Stimulated activated CD4-positive, alpha-beta T cell treated with anti-CD3 and anti-CD28 coated beads, Interleukin-15, amount 100 ng/mL, for 24 hours (primary cell): ENCODE data around the gene SERPINB7.
"Not testable (repeated sequence)": the region's sequence is repeated elsewhere in the genome, so short reads cannot be mapped to it uniquely, and the experiment has no call there.

Experiments
- DNase-seq: peaks from one replicate; pipeline ENCODE4 v3.0.0-alpha.2; 2020

Gene SERPINB7, protein sequence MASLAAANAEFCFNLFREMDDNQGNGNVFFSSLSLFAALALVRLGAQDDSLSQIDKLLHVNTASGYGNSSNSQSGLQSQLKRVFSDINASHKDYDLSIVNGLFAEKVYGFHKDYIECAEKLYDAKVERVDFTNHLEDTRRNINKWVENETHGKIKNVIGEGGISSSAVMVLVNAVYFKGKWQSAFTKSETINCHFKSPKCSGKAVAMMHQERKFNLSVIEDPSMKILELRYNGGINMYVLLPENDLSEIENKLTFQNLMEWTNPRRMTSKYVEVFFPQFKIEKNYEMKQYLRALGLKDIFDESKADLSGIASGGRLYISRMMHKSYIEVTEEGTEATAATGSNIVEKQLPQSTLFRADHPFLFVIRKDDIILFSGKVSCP

DNA sequence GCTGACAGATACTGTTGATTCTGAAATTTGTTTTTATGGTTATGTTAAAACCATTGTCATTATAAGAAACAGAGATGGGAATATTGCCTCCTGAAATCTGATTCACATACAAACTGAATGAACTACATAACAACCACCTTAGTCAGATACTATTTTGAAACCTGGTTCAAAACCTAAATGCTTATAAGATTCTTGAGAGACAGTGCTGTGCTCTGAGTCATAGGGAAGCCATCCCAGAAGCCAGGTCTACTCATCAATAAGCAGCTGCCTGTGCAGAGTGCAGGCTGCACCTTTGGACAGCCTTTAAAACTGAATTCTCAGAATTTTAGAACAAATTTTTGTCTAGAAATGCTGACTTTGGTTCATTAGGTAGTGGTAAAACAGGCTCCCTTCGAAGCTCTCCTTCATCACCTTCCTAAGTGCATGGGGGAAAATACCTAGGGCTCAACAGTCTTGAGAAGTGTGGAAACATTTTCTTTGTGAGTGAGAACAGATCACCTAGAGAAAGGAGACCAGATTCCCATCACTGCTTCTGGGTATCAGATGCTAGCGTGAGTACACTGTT, at the start of gene SERPINB7:
Gene SERPINB7, plus strand, starts transcription at position 253 of the 565 bp plus-strand sequence. CDS start 6,955 bp downstream, outside the sequence.
- DNase-seq, result no peak

- DNase-seq, result no peak
Measured at GRCh38 chr18:63725682-63726480, 49.3 kb upstream of the SERPINB7 start.

GRCh38 chr18:63730773-63731172, 44.4 kb upstream of the SERPINB7 start:
- no peak for DNase-seq

DNA sequence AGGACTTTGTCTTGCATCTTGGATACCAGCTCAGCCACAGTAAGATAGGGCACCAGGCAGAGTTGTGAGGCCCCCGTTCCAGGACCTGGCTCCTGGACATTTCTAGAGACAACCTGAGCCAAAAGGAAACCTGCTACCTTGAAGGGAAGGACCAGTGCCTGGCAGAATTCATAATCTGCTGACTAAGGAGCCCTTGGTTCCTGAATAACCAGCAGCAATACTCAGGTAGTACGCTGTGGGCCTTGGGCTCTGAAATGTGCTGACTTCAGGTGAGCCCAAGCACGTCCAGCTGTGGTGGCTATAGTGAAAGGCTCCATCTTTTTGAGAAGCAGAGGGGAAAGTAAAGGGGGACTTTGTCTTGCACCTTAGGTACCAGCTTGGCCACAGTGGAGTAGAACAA, 44.0 kb upstream of the SERPINB7 start:
- no peak for DNase-seq

DNA sequence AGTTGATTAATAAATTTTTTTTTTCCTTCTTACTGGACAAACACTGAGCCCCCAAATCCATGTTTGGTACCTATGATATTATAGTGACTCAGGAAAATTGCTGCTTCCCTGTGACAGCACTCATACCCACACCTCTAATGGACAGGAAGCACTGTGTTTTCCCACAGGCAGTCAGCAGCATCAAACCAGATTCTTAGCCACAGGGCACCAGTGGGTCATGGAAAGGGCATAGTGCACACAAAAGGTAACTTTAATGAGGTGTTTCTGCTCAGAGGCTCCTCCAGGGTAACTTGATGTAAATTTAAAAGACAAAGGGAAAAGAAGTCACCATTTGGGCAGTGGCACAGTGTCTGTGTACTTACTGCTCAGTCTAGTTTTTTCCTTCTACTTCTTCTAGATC, 38.3 kb upstream of the SERPINB7 start:
- no peak for DNase-seq

GRCh38 chr18:63741769-63742168, 33.4 kb upstream of the SERPINB7 start:
- DNase-seq, result no peak

- DNase-seq, result no peak
Measured at GRCh38 chr18:63747006-63747405, 28.2 kb upstream of the SERPINB7 start.

DNA sequence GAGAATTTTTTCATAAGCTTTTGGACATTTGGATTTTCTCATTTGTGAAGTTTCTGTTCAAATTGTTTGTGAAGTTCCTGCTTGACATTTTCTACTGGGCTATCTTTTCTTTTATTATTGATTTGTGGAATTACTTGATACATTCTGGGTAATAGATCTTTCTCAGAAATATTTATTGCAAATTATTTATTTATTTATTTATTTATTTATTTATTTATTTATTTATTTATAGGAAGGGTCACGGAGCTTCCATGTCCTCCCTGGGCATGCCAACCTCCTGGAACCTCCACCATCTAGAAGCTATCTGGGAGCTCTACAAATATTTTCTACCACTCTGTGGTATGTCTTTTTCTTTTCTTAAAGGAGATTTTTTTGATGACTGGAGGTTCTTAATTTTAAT, 25.7 kb upstream of the SERPINB7 start:
- no peak for DNase-seq

DNA sequence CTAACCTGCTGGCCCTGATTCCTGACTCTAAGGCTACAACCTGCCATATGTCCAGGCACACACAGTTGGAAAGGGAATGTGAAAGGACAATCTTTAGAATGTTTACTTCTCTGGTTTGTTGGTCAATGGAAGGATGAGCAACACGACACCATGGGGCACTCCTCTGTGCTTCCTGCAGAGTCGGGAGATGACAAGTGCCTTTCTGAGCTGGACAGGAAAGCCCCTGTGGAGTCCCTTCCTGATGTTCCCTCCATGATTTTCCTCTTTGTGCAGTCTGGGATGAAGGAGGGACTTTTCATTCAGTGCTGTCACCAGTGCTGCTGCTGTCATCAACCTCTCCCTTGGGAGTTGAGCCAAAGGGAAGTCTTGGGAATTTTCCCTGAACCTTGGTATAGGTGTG, 22.6 kb upstream of the SERPINB7 start:
- DNase-seq, result no peak

DNA sequence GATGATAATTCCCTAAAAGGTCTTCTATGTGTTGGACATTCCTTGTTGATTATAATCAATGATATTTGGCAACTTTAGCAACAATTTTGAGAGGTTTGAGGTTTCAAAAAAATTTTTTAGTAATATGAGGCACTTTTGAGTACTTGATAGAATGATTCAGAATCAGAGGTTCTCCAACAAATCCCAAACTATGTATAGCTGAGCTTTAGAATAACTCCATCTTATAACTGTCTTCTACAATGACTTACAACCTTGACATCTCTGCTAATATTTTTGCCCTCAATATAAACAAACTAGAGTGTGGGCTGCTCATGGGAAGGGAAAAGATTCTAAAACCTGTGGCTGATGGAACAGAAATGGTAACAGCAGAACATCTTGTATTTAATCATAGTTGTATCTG, 21.5 kb upstream of the SERPINB7 start:
- no peak for DNase-seq

DNA sequence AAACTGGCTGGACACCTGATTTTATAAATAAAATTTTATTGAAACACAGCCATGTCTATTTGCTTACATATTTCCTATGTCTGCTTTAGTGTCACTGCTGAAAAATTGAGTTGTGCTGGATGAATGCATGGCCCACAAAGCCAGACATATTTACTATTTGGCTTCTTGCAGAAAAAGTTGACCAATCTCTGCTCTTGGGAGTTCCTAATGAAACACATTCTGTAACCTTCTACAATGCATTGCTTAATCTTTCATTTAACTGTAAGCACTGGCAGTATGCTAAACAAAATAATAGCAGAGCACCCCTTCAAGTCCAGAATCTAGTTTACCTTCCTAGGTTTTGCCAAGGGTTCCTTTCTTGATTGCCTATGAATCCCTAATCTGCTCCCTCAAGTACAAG, 17.7 kb upstream of the SERPINB7 start:
- no peak for DNase-seq

DNA sequence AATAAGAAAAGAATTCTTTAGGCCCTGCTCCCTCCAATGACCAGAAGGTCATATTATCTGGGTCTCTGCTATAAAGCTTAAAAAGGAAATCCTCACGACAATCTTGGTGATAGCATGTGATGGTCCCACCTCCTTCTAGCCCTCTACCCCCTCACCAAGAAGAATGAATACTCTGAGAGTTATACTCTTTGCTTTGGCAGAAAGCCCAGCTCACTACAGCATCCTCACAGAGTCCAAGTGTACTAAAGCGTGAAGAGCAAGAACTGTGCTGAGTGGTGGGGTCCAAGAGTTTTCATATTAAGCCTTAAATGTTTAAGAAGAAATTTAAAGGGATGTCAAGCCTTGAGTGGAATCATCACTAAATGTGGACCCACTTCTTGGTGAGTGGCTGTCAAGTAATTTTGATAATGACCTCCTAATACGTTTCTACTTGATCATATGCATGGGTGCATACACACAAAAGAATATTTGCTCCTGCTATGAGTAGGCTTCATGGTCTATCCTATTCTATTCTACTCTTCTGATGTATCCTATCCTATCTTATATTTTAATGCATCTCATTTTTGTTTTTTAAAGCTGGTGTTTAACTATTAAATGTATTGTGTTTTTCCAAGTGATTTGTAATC, 16.5 kb upstream of the SERPINB7 start:
- DNase-seq, result no peak

DNA sequence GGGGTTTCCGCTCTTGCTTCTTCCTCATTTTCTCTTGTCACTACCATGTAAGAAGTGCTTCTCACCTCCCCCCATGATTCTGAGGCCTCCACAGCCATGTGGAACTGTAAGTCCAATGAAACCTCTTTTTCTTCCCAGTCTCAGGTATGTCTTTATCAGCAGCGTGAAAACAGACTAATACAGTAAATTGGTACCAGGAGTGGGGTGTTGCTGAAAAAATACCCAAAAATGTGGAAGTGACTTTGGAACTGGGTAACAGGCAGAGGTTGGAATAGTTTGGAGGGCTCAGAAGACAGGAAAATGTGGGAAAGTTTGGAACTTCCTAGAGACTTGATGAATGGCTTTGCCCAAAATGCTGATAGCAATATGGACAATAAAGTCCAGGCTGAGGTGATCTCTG, 15.4 kb upstream of the SERPINB7 start:
- not testable (repeated sequence) for DNase-seq

GRCh38 chr18:63762518-63762917, 12.7 kb upstream of the SERPINB7 start:
- no peak for DNase-seq

- no peak for DNase-seq
Measured at GRCh38 chr18:63763831-63764600, 11.2 kb upstream of the SERPINB7 start.

DNA sequence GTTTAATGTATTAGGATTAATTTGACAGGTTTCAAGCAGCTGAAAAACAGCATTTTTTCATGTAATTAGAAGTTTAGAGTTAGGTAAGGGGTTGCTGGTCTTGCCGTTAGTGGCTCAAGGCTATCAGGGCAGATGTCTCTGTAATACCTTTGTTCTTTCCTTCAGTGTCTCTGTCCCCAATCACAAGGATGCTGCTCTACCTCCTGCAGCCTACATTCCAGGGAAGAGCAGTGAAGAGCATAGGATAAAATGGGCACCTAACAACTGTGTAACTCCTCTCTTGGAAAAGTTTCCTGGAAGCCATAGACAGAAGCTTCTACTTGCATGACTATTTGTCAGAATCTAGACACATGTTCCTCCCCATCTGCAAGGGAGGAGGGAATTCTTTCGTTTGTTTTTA, 9.4 kb upstream of the SERPINB7 start:
- no peak for DNase-seq

DNA sequence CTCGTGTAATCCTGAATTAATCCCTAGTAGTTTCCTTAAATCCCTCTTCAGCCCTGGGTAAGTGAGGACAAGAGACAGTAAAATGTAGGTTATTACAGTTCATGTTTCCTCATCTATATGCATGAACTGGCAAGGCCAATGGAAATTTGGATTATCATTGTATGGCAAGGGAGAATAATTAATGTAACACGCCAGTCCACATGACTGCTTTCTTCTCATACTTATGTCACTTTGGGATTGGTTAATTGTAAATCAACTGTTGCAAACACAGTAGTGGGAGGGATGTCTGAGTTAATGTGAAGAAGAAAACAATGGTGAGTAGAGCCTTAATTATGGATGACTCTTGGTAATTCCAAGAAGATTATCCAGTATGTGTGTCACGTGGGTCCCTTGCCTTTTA, 1.7 kb upstream of the SERPINB7 start:
- DNase-seq, result no peak

DNA sequence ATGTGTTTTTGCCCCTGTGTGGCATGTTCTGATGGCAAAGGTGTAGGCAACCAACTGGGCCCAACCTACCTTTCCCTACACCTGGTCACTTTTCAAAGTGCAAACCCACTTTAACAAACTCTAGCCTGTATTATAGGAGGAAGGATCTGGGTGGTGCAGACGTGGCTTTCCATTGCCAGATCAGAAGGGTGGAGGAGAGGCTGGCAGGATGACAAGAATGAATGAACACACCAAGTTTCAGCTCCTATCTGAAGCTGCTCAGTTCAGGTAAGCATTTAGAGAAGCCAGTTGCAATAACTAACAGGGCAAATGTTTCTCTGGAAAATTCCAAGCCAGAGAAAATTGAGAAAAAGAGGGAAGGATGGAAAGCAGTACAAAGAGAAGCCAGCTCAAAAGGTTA, 707 bp upstream of the SERPINB7 start:
- DNase-seq, result no peak

DNA sequence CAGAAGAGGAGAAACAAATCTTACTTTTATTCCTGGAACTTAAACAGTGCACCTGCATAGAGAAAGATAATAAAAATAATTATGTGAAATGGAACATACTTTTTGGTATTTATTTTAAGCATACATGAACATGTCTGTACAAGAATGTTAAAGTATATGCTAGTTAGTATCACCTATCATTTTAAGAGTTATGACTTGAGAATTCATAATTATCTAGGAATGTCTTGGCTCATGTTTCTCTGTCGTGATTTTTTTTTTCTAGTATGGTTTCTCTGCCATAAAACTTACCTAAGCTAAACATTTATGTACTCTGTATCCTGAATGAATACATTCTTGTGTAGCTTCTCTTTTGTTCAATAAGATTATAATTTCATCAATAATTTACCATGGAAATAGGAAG, 4.2 kb downstream of the SERPINB7 start:
- no peak for DNase-seq

DNA sequence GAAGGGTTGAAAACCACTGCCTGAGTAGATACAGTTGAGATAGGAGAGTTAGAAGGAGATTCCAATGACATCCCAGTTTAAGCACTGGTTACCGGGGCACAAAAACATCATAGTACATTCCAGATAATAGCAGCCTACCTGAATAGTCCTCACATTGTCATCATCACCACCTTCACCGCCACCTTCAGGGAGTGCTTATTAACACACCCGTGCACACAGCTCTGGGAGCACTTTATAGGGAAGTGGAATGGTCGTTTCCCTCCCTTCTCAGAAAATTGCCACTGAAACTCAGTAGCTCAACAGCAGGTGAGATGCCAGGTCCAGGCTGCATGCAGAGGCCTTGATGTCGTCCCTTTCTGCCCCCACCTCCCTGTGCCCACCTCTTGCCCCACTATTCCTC, 8.2 kb downstream of the SERPINB7 start:
- no peak for DNase-seq

DNA sequence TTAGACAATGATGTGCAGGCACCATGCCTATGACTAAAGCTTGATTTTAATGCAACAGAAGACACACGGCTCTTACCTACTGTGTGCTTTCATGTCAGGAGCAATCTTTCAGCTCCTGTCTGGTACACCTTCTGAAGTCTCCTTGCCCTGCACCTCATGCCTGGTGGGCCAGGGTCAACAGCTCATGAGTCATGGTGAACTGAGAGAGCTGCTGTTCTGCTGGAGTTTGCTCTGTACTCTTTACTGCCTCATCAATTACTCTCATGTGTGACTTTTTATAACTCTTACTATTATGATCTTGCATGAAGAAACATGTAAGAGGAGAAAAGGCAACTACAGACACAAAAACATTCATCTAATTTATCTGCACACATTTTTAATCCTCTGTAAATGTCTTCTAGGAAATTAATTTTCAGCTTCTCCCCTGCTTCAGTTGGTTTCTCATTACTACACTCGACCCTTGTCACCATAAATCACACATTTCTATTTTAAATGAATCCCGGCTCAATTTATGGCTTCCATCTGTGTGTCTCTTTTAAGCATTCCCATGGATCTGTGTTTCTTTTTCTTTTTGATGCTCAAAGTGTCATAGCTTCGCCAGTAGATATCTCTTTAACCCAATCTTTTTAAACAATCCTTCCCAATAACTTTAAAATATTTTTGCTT, 9.7 kb downstream of the SERPINB7 start:
- DNase-seq, result no peak

- DNase-seq, result no peak
Measured at GRCh38 chr18:63787673-63788072, 12.5 kb downstream of the SERPINB7 start.
